GM10847 (cell line): Measurements from ENCODE around the gene PRKCA.

Source experiments
- POLR2A ChIP-seq: IDR thresholded peaks from 2 replicates; pipeline ENCODE4 v1.6.1; 2011; ENCODE audit not compliant: insufficient read length; ENCODE audit errors: extremely low read depth

The PRKCA gene

DNA sequence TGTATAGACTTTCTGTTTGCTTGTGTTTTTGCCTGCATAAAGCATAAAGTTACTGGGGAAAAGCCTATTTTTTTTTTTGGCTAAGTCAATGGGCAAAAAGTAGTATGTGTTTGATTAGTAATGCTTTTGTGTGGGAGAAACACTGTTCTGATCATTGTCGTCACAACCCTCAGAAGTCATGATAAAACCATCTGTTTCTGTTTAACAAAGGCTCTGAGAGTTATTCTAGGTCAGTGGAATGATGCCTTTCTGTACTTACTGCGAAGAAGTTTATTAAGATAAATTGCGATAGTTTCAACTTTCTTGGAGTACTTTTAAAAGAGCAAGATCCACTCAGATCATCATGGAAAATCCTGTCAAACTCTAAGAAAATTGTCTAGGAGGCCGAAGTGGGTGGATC, 80.9 kb downstream of the PRKCA start:
- no peak for TF ChIP-seq POLR2A

DNA sequence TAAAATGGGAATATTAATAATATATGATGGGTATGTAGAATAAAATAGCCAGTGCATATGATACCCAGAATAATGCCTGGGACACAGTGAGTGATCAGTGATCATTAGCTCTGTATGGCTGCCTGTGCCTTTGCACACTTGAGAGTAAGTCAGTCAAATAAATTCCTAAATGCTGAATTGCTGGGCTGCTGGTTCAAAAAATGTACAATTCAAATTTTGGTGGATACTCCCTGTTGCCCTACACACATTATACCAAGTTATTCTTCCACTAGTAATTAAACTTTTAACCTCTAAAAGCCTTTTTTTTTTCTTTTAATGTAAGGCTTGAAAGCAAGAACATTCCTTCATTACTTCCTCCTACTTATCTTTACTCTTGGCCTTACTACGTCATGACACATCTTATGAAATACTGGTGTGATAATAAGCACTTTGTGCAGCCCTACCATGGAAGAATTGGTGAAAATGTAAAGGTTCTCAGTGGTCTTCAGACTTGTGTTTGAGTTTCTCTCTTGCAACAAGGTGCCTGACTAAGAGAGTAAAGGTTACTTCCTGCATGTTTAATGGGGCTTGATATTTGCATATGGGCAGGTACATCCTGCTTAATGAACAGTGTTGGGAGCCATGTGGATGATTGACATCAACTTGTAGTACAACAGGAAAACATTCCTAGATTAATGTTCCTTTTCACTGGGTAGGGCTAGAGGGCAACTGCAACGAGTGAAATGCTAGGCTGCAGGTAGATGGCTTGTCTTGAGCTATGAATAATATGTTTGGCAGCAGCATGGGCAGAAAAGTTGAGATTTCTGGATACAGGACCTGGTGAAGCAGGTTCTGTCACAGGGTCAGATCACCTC, 84.3 kb downstream of the PRKCA start:
- TF ChIP-seq POLR2A, result no peak

DNA sequence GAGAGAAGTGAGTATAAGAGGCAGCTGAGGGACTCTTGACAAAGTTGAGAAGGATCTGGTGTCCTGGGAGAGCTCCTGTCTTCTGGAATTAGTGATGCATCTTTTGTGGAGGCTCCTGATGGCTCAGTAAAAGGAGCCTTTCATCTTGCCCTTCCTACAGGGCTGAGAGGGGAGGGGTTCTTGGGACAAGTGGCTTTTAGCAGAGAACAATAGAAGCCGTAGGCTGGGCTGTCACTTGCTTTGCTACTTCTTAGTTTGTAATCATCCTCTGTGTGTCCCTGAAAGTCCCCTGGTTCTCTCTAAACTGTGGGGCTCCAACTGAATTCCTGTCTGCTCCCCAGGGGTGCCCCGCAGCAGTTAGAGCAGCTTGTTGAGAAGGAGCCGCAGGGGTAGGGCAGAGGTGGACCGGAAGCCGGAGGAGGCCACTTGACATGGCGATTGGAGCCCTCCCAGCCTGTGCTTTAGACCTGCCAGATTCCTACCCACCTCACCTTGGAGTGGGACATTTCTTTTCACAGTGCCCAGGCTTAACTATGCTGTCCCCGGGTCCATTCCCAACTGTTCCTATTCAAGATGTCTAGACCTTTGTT, 85.1 kb downstream of the PRKCA start:
- no peak for TF ChIP-seq POLR2A

DNA sequence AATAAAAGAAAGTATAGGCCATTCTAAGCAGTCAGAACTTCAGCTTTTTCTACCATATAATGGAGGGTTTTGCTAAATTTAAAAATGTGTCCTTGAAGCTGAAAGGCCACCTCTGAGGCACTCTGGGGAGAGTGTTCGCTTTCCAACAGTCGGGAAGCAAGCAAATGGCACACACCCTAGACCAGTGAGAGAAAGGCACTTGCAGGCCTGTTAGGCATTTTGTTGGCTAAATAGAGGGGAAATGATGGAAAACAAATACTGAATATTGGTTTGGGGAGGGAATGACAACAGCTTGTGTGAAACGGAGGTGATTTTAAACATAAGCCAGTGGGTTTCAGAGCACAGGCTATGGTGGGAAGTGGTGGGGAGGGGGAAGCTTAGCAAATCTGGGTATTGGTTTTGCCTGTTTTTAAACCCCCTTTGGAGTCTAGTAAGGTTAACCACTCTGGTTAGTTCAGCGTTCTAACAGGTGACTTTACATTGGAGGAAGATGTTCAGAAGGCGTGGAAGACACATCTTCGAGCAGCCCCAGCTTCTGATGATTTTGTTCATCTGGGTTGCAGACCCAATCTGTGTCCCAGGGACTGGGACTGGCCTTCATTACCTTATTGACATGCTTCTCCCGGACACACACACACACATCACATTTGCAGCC, 90.5 kb downstream of the PRKCA start:
- no peak for TF ChIP-seq POLR2A

DNA sequence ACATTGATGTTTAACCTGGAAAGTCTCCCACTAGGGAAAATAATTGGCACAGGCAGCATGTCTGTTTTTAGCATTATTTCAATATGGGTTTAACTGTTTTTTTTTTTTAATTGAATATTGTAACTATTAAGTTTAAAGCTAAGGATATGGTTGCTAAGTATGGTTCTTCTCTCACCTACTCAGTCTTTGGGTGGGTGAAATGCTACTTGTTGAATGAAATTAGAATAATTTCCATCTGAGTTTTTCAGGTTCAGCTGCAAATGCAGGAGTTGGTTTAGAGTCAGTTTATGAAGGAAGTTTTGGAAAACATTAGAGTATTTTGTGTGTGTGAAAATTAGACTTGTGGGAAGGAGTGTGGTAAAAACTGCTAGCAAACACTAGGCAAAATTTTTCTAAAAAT, 93.5 kb downstream of the PRKCA start:
- no peak for TF ChIP-seq POLR2A

DNA sequence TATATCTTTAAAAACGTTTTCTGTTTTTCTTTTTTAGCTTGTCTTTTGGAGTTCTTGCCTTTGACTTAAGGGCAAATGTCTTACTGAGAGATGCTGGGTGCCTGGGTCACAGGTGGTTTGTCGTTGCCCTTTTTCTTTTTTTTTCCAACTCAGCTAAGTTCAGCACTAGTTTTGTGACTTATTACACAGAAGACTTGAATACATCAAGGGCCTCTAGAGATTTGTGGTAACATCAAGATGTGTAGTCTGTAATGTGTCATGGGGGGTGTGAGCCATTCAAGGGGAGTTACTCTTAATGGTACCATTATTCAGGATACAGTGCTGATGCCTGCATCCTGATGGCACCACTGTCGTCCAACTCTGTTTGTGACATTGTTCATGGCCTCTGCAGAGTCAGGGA, 95.1 kb downstream of the PRKCA start:
- TF ChIP-seq POLR2A, result no peak

DNA sequence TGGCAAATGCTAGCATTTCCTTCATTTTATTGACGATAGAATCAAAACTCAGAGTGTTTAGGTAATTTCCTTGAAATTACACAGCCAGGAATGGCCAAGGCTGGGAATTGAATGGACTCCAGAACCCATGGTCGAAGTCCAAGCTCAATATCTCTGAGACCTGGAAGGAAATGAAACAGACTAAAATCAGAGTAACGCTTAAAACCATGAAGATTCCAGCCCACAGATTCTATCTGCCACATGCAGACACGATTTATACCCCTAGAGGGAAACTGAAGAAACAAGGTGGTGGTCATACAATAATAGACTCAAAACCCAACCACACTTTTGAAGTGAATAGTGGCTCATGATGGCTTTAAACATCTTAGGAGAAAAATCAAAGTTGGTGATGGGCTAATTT, 95.6 kb downstream of the PRKCA start:
- no peak for TF ChIP-seq POLR2A

DNA sequence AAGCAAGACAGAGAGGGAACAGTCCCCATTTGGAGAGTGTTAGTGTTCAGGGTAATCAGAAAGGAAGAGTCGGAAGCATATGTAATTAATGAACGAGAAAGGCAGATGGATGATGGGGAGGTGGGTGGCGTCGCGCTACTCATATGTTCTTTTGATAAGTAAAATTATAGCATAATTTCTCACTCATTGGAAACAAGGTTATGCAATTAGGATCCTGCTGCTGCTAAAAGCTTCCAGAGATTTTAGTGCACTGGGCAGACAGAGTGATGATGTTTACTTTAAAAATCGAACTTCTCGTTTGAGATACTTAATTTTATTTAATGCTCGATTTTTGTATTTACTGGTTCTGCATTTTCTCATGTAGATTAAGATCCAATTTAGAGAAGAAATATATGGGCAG, 96.2 kb downstream of the PRKCA start:
- no peak for TF ChIP-seq POLR2A

DNA sequence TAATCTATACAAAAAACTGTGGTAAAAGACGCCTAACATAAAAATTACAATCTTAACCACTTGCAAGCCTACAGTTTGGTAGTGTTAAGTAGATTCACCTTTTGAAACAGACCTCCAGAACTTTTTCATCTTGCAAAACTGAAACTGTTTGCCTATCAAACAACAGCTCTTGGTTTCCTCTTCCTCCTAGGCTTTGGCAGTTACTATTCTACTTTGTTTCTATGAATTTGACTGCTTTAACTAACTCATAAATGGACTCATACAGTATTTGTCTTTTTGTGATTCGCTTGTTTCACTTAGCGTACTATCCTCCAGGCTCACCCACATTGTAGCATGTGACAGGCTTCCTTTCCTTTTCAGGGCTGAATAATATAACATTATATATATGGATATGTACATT, 97.0 kb downstream of the PRKCA start:
- no peak for TF ChIP-seq POLR2A

DNA sequence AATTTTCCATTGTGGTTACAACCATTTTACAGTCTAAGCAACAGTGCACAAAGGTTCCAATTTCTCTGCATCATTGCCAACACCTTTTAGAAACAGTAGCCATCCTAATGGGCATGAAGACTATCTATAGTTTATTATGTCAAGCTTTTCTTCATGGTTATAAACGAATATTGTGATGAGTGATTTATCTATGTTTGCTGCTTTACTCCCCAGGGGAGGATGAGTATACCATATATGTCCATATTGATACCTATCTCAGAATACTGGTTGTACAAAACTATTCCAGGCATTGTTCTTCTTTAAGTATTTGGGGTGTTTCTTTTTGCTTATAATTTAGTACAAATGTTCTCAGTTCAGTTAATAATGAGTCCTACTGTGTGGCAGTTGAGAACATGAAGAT, 98.3 kb downstream of the PRKCA start:
- TF ChIP-seq POLR2A, result no peak

DNA sequence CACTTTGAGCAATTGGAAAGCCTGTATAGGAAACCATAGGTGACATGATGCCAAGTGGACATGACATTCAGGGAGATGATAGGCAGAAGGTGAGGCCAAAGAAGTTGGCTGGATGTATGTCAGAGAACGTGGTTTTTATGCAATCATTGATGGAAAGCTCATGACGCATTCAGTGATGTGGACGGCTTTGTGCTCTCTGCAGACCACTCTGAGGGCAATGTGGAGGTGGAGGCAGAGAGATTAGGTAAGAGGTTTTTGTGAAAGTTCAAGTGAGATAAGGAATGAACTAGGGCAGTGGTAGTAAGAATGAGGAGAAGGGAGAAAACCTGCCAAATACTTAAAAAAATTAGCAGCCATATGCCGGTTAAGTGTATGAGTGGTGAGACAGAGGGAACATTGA, 99.0 kb downstream of the PRKCA start:
- TF ChIP-seq POLR2A, result no peak

DNA sequence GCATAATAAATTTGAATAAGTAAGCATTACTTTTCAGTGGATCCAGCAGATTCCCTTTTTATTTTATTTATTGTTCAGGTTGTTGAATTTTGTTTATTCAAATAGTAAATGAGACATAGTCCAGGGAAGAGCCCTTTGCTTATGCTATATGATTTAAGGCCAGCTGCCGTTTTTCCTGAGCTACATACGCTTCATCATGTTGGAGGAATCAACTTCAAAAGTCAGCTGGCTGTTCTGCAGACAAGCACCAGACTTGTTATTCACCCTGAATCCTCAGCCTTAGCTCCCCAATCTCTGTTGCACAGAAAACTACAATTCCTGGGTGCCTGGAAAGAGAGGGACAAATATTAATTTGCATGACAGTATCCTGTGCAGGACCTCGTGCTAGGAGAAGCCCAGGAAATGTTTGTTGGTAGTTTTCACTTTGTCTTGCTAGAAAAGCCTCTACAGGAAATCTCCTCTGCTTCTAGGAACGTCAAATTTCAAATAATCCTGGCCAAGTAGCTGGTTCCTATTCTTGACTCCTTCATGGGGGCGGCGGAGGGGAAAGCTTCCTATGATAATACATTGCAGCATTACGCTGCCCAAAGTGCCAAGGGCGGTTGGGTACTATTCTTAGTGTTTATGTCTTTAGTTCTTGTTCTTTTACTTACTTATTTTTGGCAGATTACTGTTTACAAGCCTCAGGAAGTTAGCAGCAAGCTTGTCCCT, 101.6 kb downstream of the PRKCA start:
- no peak for TF ChIP-seq POLR2A

DNA sequence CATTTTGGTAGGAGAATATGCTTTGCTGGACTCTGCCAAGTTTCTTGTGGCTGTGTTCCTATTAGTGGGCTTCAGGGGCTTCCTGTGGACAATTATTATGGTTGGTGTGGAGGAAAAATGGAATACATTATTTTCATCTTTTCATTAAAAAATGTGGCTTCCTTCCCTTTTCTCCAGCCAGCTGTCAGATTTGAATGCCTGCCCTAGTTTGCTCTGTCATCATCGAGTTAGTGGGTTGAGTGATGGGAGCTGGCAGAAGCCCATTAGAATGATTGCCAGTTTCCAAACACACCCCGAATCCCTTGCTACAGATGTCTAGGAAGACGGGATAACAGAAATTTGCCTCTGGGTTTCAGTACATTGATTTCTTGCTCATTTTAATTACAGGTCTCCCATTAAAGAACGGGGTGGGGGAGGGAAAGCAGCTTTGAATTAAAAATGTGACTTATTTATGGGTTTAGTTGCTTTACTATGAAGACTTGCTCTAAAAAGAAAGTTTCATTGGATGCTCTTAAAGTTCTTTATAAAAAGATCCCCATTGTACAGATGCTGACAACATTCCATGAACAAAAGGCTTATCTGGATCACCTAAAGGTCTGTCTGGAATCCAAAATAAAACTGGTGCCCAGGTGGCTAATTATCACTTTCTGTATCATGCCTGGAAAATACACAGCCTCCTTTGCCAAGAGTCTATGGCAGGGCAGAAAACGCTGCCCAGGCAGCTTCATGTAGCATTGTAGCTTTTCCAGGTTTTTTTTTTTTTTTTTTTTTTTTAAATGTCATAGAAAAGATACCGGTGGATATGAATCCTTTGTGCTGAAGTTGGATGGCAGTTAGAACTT, 103.6 kb downstream of the PRKCA start:
- no peak for TF ChIP-seq POLR2A

DNA sequence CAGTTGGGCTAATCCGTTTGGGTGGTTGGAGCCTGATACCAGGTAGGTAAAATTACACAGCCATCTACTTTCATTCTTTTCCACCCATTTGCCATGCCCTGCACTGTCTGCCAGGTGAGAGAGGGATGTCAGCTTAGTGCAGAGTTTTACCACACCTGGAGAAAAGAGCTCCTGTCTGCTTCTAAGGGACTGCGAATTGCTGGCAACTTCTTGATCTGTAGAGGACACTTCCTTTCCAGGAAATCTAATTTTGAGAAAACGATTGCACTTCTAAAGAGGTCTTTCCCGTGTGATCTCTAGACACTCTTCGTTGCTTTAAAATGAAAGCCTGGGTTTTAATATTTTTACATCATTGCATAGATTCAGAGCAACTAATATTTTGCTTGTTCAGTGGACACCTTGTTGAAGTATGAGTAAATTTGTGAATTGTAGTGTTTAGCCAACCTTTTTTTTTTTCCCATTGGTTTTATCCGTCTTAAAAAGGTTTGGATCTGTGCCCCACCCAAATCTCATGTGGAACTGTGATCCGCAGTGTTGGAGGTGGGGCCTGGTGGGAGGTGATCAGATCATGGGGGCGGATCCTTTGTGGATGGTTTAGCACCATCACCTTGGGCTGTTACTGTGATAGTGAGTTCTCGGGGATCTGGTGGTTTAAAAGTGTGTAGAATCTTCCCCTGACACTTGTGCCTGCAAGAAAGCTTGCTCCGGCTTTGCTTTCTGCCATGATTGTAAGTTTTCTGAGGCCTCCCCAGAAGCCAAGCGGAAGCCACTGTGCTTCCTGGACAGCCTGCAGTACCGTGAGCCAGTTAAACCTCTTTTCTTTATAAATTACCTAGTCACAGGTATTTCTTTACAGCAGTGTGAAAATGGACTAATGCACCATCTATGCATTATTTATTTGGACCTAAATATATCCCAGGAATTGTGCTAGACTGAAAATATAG, 104.6 kb downstream of the PRKCA start:
- no peak for TF ChIP-seq POLR2A
